GM12878 (cell line): ENCODE measurements around the gene SRP54. TPM values are rescaled to one million over a fixed set of nuclear protein-coding genes. Genes with fewer than 3 reads are reported as not detected.
A peak's percentile ranks its signal among the peaks of the same experiment; 100 is the strongest.

Experiments used
- ATAC-seq: fragments of 200-7000 bp; cut with Tn5 transposase; 3 replicates; pipeline ENCODE4 v1.9.1; 2020; ENCODE audit warnings: mild to moderate bottlenecking, moderate library complexity
- BruUV-seq: library from RNA; stranded (reverse); fragments of 400-500 nt; replicated peaks from 2 replicates; lab custom pipeline; 2021; lab: Mats Ljungman, UMichigan
- CTCF ChIA-PET: fragments of 300-600 bp; sonication (Branson Sonifier 250); formaldehyde crosslinking; extraction: SDS; loops from one replicate; lab custom pipeline; 2021; ENCODE audit warnings: inconsistent platforms; lab: Yijun Ruan, JAX
- POLR2A ChIA-PET: fragments of 350-600 bp; formaldehyde crosslinking; extraction: SDS; loops from one replicate; lab custom pipeline; 2021; ENCODE audit warnings: inconsistent platforms; lab: Charles Lee
- RAD21 ChIA-PET: fragments of 300-600 bp; sonication (Branson Sonifier 250); formaldehyde crosslinking; loops from one replicate; lab custom pipeline; 2023; ENCODE audit warnings: antibody characterized with exemption; ENCODE audit not compliant: unreplicated experiment; lab: Charles Lee
- SMC1A ChIA-PET: fragments of 300-600 bp; sonication (Branson Sonifier 250); formaldehyde crosslinking; loops from one replicate; lab custom pipeline; 2023; ENCODE audit not compliant: unreplicated experiment, uncharacterized antibody; lab: Charles Lee
- DNase-seq: peaks from one replicate; pipeline ENCODE4 v3.0.0-alpha.2; 2011; ENCODE audit warnings: low read depth, low spot score
- FAIRE-seq: peaks from 3 replicates; lab custom pipeline; 2011; peaks lifted over from hg19 to GRCh38; lab: Jason Lieb, UNC
- H2AFZ ChIP-seq: 2 replicates; pipeline ENCODE4 v1.6.0; 2011; ENCODE audit warnings: low read depth, low read length, control low read depth; ENCODE audit not compliant: control insufficient read depth
- H3K27ac ChIP-seq: 2 replicates; pipeline ENCODE4 v1.5.1; 2011; ENCODE audit warnings: control low read depth; ENCODE audit not compliant: control insufficient read depth, insufficient read depth
- H3K27me3 ChIP-seq, 2 experiments: replicated peaks in 1 of 2; 2 replicates each; pipeline versions ENCODE4 v1.6.0 to v1.6.1; 2011; ENCODE audit warnings: low read length in 1 of 2; ENCODE audit not compliant: control insufficient read depth in 2 of 2, insufficient read depth in 2 of 2
- H3K36me3 ChIP-seq, 2 experiments: 2 replicates each; pipeline ENCODE4 v1.5.1; 2011; ENCODE audit warnings: low read length in 1 of 2; ENCODE audit not compliant: control insufficient read depth in 2 of 2, insufficient read depth in 2 of 2
- H3K4me1 ChIP-seq: 2 replicates; pipeline ENCODE4 v1.6.1; 2011; ENCODE audit warnings: mild to moderate bottlenecking, low read length, moderate library complexity, mixed read lengths; ENCODE audit not compliant: control insufficient read depth, insufficient read depth
- H3K4me2 ChIP-seq: 2 replicates; pipeline ENCODE4 v1.6.0; 2011; ENCODE audit warnings: control low read depth; ENCODE audit not compliant: control insufficient read depth, insufficient read depth
- H3K4me3 ChIP-seq: fragments of 200-600 bp; sonication (generic); 2 replicates; pipeline ENCODE4 v1.5.1; 2016
- H3K79me2 ChIP-seq: 2 replicates; pipeline ENCODE4 v1.6.0; 2011; ENCODE audit warnings: low read length; ENCODE audit not compliant: control insufficient read depth, insufficient read depth
- H3K9ac ChIP-seq: 2 replicates; pipeline ENCODE4 v1.8.0; 2011; ENCODE audit warnings: low read length, control low read depth, mixed read lengths; ENCODE audit not compliant: control insufficient read depth, insufficient read depth
- H3K9me3 ChIP-seq: replicated peaks from 3 replicates; pipeline ENCODE4 v1.5.1; 2011; ENCODE audit warnings: mild to moderate bottlenecking, low read length; ENCODE audit not compliant: control insufficient read depth, insufficient read depth
- H4K20me1 ChIP-seq: 2 replicates; pipeline ENCODE4 v1.6.0; 2011; ENCODE audit not compliant: control insufficient read depth, insufficient read depth
- CBFB ChIP-seq: IDR thresholded peaks from 2 replicates; pipeline ENCODE4 v1.6.1; 2016; ENCODE audit warnings: antibody characterized with exemption, low read depth
- CHD4 ChIP-seq: fragments of 200-600 bp; sonication (generic); IDR thresholded peaks from 2 replicates; pipeline ENCODE4 v1.6.1; 2016; ENCODE audit warnings: mild to moderate bottlenecking
- DPF2 ChIP-seq: fragments of 450-650 bp; IDR thresholded peaks from 2 replicates; pipeline ENCODE4 v1.6.1; 2017; ENCODE audit warnings: mild to moderate bottlenecking
- RB1 ChIP-seq: fragments of 450-650 bp; formaldehyde crosslinking; IDR thresholded peaks from 2 replicates; pipeline ENCODE4 v1.6.1; 2017; ENCODE audit warnings: mild to moderate bottlenecking, borderline replicate concordance
- RUNX3 ChIP-seq: IDR thresholded peaks from 2 replicates; pipeline ENCODE4 v1.6.1; 2012; ENCODE audit warnings: low read length, inconsistent platforms
- SMAD5 ChIP-seq: IDR thresholded peaks from 2 replicates; pipeline ENCODE4 v1.6.1; 2016; ENCODE audit warnings: antibody characterized with exemption, low read depth
- WGBS: methylation state at CpG from one replicate; pipeline ENCODE4 v1.1.6; 2016; ENCODE audit warnings: low lambda C conversion rate; ENCODE audit not compliant: insufficient replicate concordance, insufficient coverage; ENCODE audit errors: missing lambda C conversion rate; 5-methylcytosine and 5-hydroxymethylcytosine counted together
- in situ Hi-C: fragments of 300-500 bp; cut with MboI; formaldehyde crosslinking; loops from 9 replicates; pipeline ENCODE4 v1.14.3; 2018; ENCODE audit warnings: mixed read lengths
- intact Hi-C: fragments of 100-400 bp; cut with micrococcal nuclease; formaldehyde crosslinking; loops from one replicate; pipeline ENCODE4 v1.14.2; 2022; ENCODE audit not compliant: unreplicated experiment
- polyA plus RNA-seq, 11 experiments: library from polyadenylated mRNA; depleted of rRNA in 4 of 11; unstranded in 6 of 11; stranded (reverse) in 5 of 11; fragments of >200 nt; fragmentation: Nextera tagmentation in 4 of 11; fragmentation: Illumina TruSeq in 1 of 11; extraction: Ambion mirVana in 4 of 11; extraction: Trizol in 1 of 11; gene quantifications; 1 replicate in 1 of 11; 2 replicates in 10 of 11; pipeline versions ENCODE4 v1.2.1 to v1.2.3, GENCODE V29; 2011 to 2016; ENCODE audit warnings: inconsistent platforms in 2 of 11, missing spikeins in 2 of 11, low read depth in 1 of 11
- total RNA-seq, 4 experiments: library from RNA; depleted of rRNA in 3 of 4; stranded (reverse); fragments of >200 nt in 3 of 4; fragmentation: Illumina TruSeq in 1 of 4; extraction: Trizol in 1 of 4; gene quantifications; 2 replicates each; pipeline versions ENCODE4 v1.2.1 to v1.2.3, GENCODE V29; 2013 to 2021
- TF ChIP-seq, protein P1 (sequence below): fragments of 450-650 bp; IDR thresholded peaks from 2 replicates; pipeline ENCODE4 v1.6.1; 2016; ENCODE audit warnings: mild to moderate bottlenecking
- TF ChIP-seq, protein P2 (sequence below): fragments of 450-650 bp; IDR thresholded peaks from 2 replicates; pipeline ENCODE4 v1.6.1; 2017; ENCODE audit warnings: low read depth, mild to moderate bottlenecking, moderate library complexity
- TF ChIP-seq, protein P3 (sequence below): fragments of 450-650 bp; IDR thresholded peaks from 2 replicates; pipeline ENCODE4 v1.6.1; 2018; ENCODE audit warnings: borderline replicate concordance, mild to moderate bottlenecking; ENCODE audit not compliant: partially characterized antibody

The SRP54 gene
- total and polyA plus RNA-seq, 10 of the 15 experiments (the other 5 are each of a cell fraction or from before 2014, with no cell fraction given): 54.1 to 130 (median 72.3) TPM

DNA sequence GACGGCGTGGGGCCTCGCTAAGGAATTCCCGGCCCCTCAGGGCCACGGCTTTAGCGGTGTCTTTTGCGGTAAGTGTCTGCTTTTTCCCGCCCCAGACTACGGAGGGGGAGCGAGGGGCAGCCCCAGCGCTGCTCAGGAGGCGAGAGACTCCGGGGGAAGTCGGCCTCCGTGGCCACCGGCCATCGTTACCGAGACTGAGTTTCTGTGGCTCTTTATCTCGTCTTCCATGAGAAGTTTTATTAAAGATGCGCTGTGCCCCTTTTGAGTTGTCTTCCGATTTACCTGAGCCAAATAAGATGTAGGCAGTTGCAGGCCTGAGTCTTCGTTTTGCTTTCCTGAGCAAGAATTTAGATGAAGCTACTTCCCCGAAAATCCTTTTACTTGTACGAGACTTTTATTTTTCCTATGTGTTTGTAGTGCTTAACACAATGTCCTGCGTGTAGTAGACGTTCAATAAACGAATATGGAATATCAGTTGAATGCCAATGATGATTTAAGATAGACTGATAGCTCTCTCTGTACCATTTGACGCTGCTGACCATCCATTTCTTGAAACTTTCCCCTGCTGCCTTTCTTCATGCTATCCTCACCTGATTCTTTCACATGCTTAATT, 462 bp downstream of the SRP54 start:
- TF ChIP-seq, protein P1, sequence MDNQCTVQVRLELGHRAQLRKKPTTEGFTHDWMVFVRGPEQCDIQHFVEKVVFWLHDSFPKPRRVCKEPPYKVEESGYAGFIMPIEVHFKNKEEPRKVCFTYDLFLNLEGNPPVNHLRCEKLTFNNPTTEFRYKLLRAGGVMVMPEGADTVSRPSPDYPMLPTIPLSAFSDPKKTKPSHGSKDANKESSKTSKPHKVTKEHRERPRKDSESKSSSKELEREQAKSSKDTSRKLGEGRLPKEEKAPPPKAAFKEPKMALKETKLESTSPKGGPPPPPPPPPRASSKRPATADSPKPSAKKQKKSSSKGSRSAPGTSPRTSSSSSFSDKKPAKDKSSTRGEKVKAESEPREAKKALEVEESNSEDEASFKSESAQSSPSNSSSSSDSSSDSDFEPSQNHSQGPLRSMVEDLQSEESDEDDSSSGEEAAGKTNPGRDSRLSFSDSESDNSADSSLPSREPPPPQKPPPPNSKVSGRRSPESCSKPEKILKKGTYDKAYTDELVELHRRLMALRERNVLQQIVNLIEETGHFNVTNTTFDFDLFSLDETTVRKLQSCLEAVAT: 0 out of 2 replicates have a peak, but pooled peaks have one; percentile 53
- peak; percentile 68 for TF ChIP-seq RUNX3
- TF ChIP-seq, protein P2, sequence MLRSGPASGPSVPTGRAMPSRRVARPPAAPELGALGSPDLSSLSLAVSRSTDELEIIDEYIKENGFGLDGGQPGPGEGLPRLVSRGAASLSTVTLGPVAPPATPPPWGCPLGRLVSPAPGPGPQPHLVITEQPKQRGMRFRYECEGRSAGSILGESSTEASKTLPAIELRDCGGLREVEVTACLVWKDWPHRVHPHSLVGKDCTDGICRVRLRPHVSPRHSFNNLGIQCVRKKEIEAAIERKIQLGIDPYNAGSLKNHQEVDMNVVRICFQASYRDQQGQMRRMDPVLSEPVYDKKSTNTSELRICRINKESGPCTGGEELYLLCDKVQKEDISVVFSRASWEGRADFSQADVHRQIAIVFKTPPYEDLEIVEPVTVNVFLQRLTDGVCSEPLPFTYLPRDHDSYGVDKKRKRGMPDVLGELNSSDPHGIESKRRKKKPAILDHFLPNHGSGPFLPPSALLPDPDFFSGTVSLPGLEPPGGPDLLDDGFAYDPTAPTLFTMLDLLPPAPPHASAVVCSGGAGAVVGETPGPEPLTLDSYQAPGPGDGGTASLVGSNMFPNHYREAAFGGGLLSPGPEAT: 0 out of 2 replicates have a peak, but pooled peaks have one; percentile 16
- TF ChIP-seq, protein P3, sequence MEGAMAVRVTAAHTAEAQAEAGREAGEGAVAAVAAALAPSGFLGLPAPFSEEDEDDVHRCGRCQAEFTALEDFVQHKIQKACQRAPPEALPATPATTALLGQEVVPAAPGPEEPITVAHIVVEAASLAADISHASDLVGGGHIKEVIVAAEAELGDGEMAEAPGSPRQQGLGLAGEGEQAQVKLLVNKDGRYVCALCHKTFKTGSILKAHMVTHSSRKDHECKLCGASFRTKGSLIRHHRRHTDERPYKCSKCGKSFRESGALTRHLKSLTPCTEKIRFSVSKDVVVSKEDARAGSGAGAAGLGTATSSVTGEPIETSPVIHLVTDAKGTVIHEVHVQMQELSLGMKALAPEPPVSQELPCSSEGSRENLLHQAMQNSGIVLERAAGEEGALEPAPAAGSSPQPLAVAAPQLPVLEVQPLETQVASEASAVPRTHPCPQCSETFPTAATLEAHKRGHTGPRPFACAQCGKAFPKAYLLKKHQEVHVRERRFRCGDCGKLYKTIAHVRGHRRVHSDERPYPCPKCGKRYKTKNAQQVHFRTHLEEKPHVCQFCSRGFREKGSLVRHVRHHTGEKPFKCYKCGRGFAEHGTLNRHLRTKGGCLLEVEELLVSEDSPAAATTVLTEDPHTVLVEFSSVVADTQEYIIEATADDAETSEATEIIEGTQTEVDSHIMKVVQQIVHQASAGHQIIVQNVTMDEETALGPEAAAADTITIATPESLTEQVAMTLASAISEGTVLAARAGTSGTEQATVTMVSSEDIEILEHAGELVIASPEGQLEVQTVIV: no peak
- no peak for TF ChIP-seq SMAD5
- 0 out of 2 replicates have a peak, but pooled peaks have one; percentile 2 for TF ChIP-seq DPF2
- TF ChIP-seq CHD4: no peak
- peak; percentile 49; the same call in 1 of the 2 replicates for TF ChIP-seq CBFB
- TF ChIP-seq RB1: peak; percentile 52; the same call in 1 of the 2 replicates
- no peak for FAIRE-seq
- Histone ChIP-seq H2AFZ (peak overlapping the region; percentile 99), H3K9me3 (no peaks in the 10 kb centered on the region), H3K36me3 (no peaks in the 10 kb centered on the region), H3K4me1 (no peaks in the 10 kb centered on the region), H4K20me1 (no peaks in the 10 kb centered on the region), H3K27ac (peak overlapping the region; percentile 95), H3K4me3 (peak overlapping the region; percentile 89), H3K27me3 (no peaks in the 10 kb centered on the region), H3K4me2 (peak overlapping the region; percentile 70), H3K79me2 (peaks cover 78% of the 10 kb centered on the region), H3K9ac (peak overlapping the region; percentile 96)
- RAD21 ChIA-PET: interaction anchor here (0.7 to 4.7 kb wide), 9 partner anchors 12 to 140 kb away, joined by 3 to 29 read pairs (median 5); partner anchors contain the start of genes BAZ1A and FAM177A1
- intact Hi-C loops (loop anchor here (2.0 to 5.0 kb wide), 3 partner anchors 64 to 419 kb away; partner anchors contain the start of genes FAM177A1 and NFKBIA), in situ Hi-C loops (loop anchor here (5.0 kb wide), 1 partner anchor 111 kb away; no protein-coding TSS in a partner anchor)
- DNase-seq: no peak
- CTCF ChIA-PET: interaction anchor here (0.6 to 5.5 kb wide), 10 partner anchors 10 to 312 kb away, joined by 3 to 20 read pairs (median 3); partner anchors contain the start of gene FAM177A1
- SMC1A ChIA-PET: interaction anchor here (0.7 to 2.7 kb wide), 13 partner anchors 10 to 426 kb away, joined by 3 to 8 read pairs (median 4); partner anchors contain the start of genes BAZ1A and FAM177A1
- POLR2A ChIA-PET: interaction anchor here (0.5 to 4.4 kb wide), 14 partner anchors 9 to 437 kb away, joined by 3 to 37 read pairs (median 6); partner anchors contain the start of genes BAZ1A, FAM177A1, PPP2R3C and PRORP
- TSS peak; percentile 83 for BruUV-seq
- peak; percentile 43 for ATAC-seq
- under 1% methylated on average over 28 of the region's 28 CpGs for WGBS
